ENCODE data around the gene TUBGCP5. TPM values are rescaled to one million over a fixed set of nuclear protein-coding genes. Genes with fewer than 3 reads are reported as not detected.
A peak's percentile ranks its signal among the peaks of the same experiment; 100 is the strongest.

Gene TUBGCP5
- total and polyA plus RNA-seq, 2 donors (not counting 1 experiment from before 2014, with no cell fraction given): 11.0 to 23.1 TPM

GRCh38 chr15:22981051-22981840 is 58.1 kb downstream of the TUBGCP5 start:
- no peak for TF ChIP-seq CTCF (IDR thresholded peaks at IDR 0.05)
- TF ChIP-seq EZH2 (IDR thresholded peaks at IDR 0.05; ENCODE audit: borderline replicate concordance, insufficient read depth, low read depth, low read length, poor library complexity, severe bottlenecking): no peak
- Histone ChIP-seq H3K36me3 (replicated peaks in 1 of 2; ENCODE audit: control extremely low read depth in 1 of 2, control insufficient read depth in 1 of 2, extremely low read depth in 1 of 2, insufficient read depth in 2 of 2, low read length in 1 of 2) (no peaks in the 10 kb centered on the region), H3K4me3 (ENCODE audit: control extremely low read depth in 1 of 5, extremely low read depth in 1 of 5, insufficient read depth in 1 of 5, low read depth in 2 of 5, low read length in 4 of 5) (peak overlapping the region in 4 of 5 experiments; percentile 28 to 84 (median 68)), H3K4me1 (ENCODE audit: control insufficient read depth in 2 of 2, insufficient read depth in 2 of 2, low read length in 2 of 2) (peaks cover 16 to 19% of the 10 kb centered on the region in 2 donors), H2AFZ (ENCODE audit: insufficient read depth, low read depth, low read length, poor library complexity, severe bottlenecking) (peak overlapping the region; percentile 86), H4K20me1 (ENCODE audit: control insufficient read depth, insufficient read depth, low read length, poor library complexity, severe bottlenecking) (no peaks in the 10 kb centered on the region), H3K9me3 (ENCODE audit: control extremely low read depth in 1 of 3, control insufficient read depth in 2 of 3, insufficient read depth in 1 of 3, low read length in 2 of 3) (peaks cover 0 to 2% (median 0%) of the 10 kb centered on the region in 3 donors), H3K27ac (ENCODE audit: low read length in 2 of 2) (no peak overlapping the region), H3K4me2 (replicated peaks; ENCODE audit: low read depth, low read length, poor library complexity, severe bottlenecking) (peak overlapping the region; percentile 99), H3K79me2 (ENCODE audit: control insufficient read depth, insufficient read depth, low read length) (no peaks in the 10 kb centered on the region), H3K27me3 (replicated peaks in 1 of 4; ENCODE audit: control extremely low read depth in 1 of 4, control insufficient read depth in 3 of 4, insufficient read depth in 4 of 4, low read length in 3 of 4) (peaks cover 0 to 27% (median 8%) of the 10 kb centered on the region in 4 experiments), H3K9ac (ENCODE audit: low read length) (peak overlapping the region; percentile 80)
- no peaks in the 10 kb centered on the region for H3K9me3 Mint-ChIP-seq (ENCODE audit: insufficient read depth)
- H3K4me1 Mint-ChIP-seq: peaks cover 15% of the 10 kb centered on the region
- intact Hi-C loops (cut with micrococcal nuclease): no loop called here
- H3K4me3 Mint-ChIP-seq: peak overlapping the region; percentile 81
- no peak overlapping the region for H3K27ac Mint-ChIP-seq
- H3K27me3 Mint-ChIP-seq: peaks cover 19% of the 10 kb centered on the region
- ChIA-PET POLR2A (no interaction called here), CTCF (interaction anchor here (1.5 kb wide), 1 partner anchor 55 kb away, joined by 3 read pairs; no protein-coding TSS in a partner anchor)
- ATAC-seq (ENCODE audit: low read depth) (no peak), DNase-seq (no peak)
- WGBS (ENCODE audit: insufficient coverage): 76% methylated on average over 17 of the region's 30 CpGs

All from B cell (primary cell).